Measurements from ENCODE around the gene STIM2.

DNA sequence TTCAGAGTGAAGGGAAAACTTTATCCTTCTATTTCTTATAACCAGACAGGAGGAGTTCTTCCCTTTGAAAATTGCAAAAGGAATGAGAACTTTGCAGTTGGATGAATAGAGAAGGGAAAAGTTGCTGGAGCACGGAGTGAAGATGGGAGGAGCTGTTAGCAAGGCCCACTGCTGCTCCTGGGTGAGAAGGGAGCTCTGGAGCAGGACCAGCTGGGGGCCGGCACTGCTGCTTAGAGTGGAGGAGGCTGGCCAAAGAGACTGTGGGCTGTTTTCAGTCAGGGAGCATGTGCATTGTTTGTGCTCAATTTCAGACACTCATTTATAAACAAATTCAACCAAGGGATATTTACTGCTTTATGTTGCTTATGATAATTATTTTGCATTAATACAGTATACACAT lies 164.2 kb downstream of the STIM2 start:
- TF ChIP-seq, protein P1, sequence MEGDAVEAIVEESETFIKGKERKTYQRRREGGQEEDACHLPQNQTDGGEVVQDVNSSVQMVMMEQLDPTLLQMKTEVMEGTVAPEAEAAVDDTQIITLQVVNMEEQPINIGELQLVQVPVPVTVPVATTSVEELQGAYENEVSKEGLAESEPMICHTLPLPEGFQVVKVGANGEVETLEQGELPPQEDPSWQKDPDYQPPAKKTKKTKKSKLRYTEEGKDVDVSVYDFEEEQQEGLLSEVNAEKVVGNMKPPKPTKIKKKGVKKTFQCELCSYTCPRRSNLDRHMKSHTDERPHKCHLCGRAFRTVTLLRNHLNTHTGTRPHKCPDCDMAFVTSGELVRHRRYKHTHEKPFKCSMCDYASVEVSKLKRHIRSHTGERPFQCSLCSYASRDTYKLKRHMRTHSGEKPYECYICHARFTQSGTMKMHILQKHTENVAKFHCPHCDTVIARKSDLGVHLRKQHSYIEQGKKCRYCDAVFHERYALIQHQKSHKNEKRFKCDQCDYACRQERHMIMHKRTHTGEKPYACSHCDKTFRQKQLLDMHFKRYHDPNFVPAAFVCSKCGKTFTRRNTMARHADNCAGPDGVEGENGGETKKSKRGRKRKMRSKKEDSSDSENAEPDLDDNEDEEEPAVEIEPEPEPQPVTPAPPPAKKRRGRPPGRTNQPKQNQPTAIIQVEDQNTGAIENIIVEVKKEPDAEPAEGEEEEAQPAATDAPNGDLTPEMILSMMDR (IDR thresholded peaks at IDR 0.05 in 8 of 11, conservative IDR thresholded peaks at IDR 0.05 in 3 of 11): no peak
- TF ChIP-seq POLR2A (IDR thresholded peaks at IDR 0.05) (no peak), POLR2AphosphoS5 (IDR thresholded peaks at IDR 0.05) (no peak)

All from spleen (tissue), 7 donors.